DND-41 (cell line): ENCODE measurements around the gene TMEM88.

Experiments
- EZH2 ChIP-seq: IDR thresholded peaks from 3 replicates; pipeline ENCODE4 v1.6.1; 2012; ENCODE audit warnings: borderline replicate concordance, low read depth, mild to moderate bottlenecking, moderate library complexity, low read length, inconsistent platforms; ENCODE audit not compliant: severe bottlenecking
- TF ChIP-seq, protein P1 (sequence below): IDR thresholded peaks from 2 replicates; pipeline ENCODE4 v1.5.1; 2012; ENCODE audit warnings: borderline replicate concordance, low read length, moderate library complexity, mild to moderate bottlenecking; ENCODE audit not compliant: poor library complexity, severe bottlenecking; ENCODE audit errors: extremely low read depth

DNA sequence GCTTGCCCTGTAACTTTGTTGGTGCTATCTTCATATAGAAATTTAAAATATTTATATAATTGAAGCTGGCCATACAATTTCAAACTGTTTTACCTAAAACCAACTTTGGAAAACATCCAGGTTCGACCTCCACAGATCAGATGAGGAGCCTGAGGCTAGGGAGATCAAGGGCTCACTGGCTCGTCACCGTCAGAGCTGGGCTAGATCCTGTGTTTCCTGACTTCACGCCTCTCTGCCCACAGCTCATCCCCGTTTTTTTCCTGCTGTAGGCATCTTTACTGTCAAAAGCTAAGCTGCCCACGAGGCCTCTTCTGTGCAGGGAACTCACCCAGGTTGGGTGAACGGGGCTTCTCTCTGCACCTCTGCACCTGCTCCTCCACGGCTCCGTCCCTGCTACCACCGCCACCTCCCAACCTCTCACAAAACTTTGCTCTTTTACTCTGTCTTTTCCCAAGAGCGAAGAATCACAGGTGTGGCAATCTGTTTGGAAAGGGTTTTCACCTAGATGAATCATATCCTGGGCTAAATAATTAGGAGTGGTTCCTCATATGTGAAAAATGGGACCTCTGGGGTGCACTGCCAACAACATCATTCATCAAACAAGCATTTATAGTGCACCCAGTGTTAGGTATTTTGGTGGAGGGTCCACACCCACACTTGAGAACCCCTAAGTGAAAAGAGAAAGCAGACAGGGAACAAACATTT is 45.6 kb upstream of the TMEM88 start:
- TF ChIP-seq, protein P1, sequence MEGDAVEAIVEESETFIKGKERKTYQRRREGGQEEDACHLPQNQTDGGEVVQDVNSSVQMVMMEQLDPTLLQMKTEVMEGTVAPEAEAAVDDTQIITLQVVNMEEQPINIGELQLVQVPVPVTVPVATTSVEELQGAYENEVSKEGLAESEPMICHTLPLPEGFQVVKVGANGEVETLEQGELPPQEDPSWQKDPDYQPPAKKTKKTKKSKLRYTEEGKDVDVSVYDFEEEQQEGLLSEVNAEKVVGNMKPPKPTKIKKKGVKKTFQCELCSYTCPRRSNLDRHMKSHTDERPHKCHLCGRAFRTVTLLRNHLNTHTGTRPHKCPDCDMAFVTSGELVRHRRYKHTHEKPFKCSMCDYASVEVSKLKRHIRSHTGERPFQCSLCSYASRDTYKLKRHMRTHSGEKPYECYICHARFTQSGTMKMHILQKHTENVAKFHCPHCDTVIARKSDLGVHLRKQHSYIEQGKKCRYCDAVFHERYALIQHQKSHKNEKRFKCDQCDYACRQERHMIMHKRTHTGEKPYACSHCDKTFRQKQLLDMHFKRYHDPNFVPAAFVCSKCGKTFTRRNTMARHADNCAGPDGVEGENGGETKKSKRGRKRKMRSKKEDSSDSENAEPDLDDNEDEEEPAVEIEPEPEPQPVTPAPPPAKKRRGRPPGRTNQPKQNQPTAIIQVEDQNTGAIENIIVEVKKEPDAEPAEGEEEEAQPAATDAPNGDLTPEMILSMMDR = no peak
- TF ChIP-seq EZH2 = no peak
